ENCODE results near the gene MTUS2.

DNA sequence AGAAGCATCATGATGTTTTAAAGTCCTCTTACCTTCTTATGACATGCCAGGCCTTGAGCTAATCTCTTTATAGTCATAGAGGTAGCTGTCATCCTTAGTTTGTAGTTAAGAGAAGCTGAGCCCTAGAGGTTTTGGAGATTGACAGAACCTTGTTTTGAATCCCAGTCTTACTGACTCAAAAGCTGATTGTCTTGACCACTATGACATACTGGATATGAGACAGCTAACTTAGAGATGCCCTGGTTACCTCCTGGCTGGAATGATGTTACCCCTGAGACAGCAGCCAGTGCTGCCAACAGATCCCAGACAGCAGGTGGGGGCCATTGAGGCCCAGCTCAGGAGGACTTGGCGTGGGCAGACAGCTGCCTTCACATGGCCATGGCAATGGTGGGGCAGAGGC lies 311.0 kb downstream of the MTUS2 start:
- TF ChIP-seq YY1 (IDR thresholded peaks at IDR 0.05; ENCODE audit: low read depth, low read length), result no peak
- no peak for TF ChIP-seq POLR2A (IDR thresholded peaks at IDR 0.05; ENCODE audit: low read depth, low read length)
- no peak for TF ChIP-seq CTCF (IDR thresholded peaks at IDR 0.05 in 2 of 3, conservative IDR thresholded peaks at IDR 0.05 in 1 of 3; ENCODE audit: control insufficient read depth in 2 of 3, extremely low read depth in 1 of 3, insufficient read depth in 1 of 3, low read depth in 3 of 3, low read length in 3 of 3)
